BLaER1 treated with 17β-estradiol and CSF1 and Interleukin-3, amounts not matched to agents 10 nM and 100 nM (cell line): Measurements from ENCODE around the gene ADAMTSL3.
"Not testable (repeated sequence)": the region's sequence is repeated elsewhere in the genome, so short reads cannot be mapped to it uniquely, and the experiment has no call there.

Source experiments
- H3K27ac ChIP-seq, 11 experiments: shearing (Covaris generic); formaldehyde crosslinking; 2 replicates each; pipeline ENCODE4 v1.8.1; 2022
- H3K27me3 ChIP-seq, 11 experiments: shearing (Covaris generic); formaldehyde crosslinking; 2 replicates each; pipeline ENCODE4 v1.8.1; 2022
- H3K36me3 ChIP-seq, 11 experiments: shearing (Covaris generic); formaldehyde crosslinking; 2 replicates each; pipeline ENCODE4 v1.8.1; 2022
- H3K4me1 ChIP-seq, 10 experiments: shearing (Covaris generic); formaldehyde crosslinking; 2 replicates each; pipeline ENCODE4 v1.8.1; 2022
- H3K4me2 ChIP-seq, 11 experiments: shearing (Covaris generic); formaldehyde crosslinking; 2 replicates each; pipeline ENCODE4 v1.8.1; 2022
- H3K4me3 ChIP-seq, 10 experiments: shearing (Covaris generic); formaldehyde crosslinking; 2 replicates each; pipeline ENCODE4 v1.8.1; 2022
- H3K9ac ChIP-seq, 11 experiments: shearing (Covaris generic); formaldehyde crosslinking; 2 replicates each; pipeline ENCODE4 v1.8.1; 2022
- H3K9me3 ChIP-seq, 11 experiments: shearing (Covaris generic); formaldehyde crosslinking; replicated peaks in 1 of 11; 2 replicates each; pipeline ENCODE4 v1.8.1; 2022
- H4K20me1 ChIP-seq, 11 experiments: shearing (Covaris generic); formaldehyde crosslinking; 2 replicates each; pipeline ENCODE4 v1.8.1; 2022
- Cebpa-rat ChIP-seq, 11 experiments: shearing (Covaris generic); IDR thresholded peaks; 2 replicates each; pipeline ENCODE4 v1.8.1; 2022

ADAMTSL3 gene

DNA sequence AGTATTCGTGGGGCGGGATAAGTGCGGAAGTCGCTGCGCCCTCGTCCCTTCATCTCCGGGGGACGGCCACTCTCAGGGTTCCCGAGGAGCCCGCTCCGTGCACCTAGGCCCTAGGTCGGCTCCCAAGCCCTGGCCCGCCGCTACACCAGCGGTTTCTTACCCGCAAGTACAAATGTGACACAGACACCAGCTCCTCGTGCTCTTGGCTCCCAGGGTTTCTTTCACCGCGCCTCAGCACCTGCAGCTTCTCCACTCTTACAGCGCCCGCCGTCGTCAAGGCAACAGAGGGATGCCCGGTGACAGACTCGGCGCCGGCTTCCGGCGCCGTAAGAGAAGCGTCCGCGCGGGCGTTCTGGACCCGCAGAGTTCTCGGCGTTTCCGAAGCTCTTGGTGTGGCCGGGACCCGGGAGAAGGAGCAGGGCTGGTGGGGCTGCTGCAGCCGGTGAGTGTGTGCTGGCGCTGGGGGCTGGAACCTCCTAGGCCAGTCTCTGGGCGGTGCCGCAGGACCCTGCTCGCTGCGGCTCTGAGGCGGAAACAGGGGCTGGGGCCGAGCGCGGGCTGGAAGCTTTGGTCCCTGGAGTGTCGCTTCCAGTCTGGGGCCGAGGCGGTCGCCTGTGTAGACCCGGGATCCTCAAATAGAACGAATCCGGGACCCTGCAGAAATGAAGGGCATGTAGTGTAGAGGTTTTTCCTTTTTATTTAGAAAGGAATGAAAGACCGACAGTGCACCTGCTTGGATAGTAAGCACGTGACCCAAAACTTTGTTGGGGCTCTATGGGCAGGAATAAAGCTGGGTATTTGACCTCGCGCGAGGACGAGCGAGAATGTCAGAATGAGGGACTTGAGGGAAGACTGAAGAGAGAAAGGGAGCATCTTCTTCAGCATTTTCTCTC, 426.2 kb downstream of the ADAMTSL3 start:
- Histone ChIP-seq H3K4me3 (peak overlapping the region; percentile 51 to 74 (median 64)), H3K27me3 (peaks cover 0 to 20% (median 12%) of the 10 kb centered on the region in 11 experiments; a peak in 18 of 22 replicates), H3K4me2 (peak overlapping the region; percentile 85 to 95 (median 93)), H4K20me1 (no peaks in the 10 kb centered on the region), H3K4me1 (peaks cover 0 to 11% (median 8%) of the 10 kb centered on the region in 10 experiments; a peak in 11 of 20 replicates), H3K9me3 (no peaks in the 10 kb centered on the region), H3K9ac (peak overlapping the region; percentile 45 to 69 (median 58); a peak in 19 of 22 replicates), H3K36me3 (no peaks in the 10 kb centered on the region), H3K27ac (no peak overlapping the region; a peak in 1 of 22 replicates)
- no peak for TF ChIP-seq Cebpa-rat (IDR thresholded peaks at IDR 0.05)

DNA sequence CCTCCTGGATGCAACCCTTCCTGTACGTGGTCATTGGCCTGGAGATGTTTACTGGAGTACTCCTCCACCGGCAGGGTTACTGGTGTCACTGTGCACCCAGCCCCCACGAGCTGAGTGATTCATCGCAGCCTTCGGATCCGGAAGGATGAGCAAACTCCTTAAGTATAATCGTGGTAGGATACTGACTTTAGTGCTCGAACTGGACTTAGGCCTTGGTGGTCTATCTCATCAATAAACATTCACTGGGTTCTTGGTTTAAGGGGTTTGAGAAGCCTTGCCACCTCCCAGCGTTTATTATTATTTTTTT, 426.8 kb downstream of the ADAMTSL3 start:
- H3K36me3 ChIP-seq, H4K20me1 ChIP-seq, H3K9me3 ChIP-seq, H3K9ac ChIP-seq, H3K27ac ChIP-seq: not testable (repeated sequence)
- H3K4me1 ChIP-seq: peaks cover 0 to 11% (median 8%) of the 10 kb centered on the region in 10 experiments; a peak in 11 of 20 replicates
- peaks cover 0 to 20% (median 12%) of the 10 kb centered on the region in 11 experiments; a peak in 18 of 22 replicates for H3K27me3 ChIP-seq
- H3K4me2 ChIP-seq: peak overlapping the region; percentile 85 to 95 (median 93); a peak in 21 of 22 replicates
- H3K4me3 ChIP-seq: peak overlapping the region in 9 of 10 experiments; percentile 51 to 74 (median 64); a peak in 11 of 20 replicates

DNA sequence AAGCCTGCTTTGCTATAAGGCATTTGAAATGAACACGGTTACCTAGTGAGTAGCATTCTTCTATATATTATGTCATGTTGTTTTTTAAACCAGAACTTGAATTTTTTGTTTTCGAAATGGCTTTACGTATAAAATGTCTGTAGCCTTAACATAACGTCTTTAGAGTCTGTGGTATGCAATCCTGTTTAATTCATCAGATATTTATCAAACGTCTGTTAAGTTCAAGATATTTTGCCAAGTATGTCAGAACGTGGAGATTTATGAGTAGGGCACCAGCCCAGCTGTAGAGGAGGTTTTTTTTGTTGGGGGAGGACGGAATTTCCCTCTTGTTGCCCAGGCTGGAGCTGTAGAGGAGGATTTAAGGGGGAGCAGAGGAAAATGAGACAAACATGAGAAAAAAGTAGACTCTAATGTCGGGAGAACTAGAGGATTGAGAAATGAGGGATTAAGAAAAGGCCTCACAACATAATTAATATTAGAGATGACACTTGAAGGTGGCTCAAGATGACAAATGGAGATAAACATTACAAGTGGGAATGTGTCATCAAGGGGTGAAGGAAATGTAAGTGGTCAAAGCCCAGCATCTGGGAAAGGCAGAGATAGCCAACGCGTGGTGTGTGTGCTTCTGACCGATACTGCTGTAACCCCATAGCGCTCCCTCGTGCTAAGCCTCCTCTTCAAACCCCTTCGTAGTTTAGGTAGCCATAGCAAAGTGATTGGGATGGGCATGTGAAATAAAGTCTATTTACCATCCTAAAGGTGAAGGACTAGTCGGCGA, 427.7 kb downstream of the ADAMTSL3 start:
- Histone ChIP-seq H3K27me3 (peaks cover 0 to 20% (median 12%) of the 10 kb centered on the region in 11 experiments; a peak in 18 of 22 replicates), H3K4me1 (peaks cover 0 to 11% (median 8%) of the 10 kb centered on the region in 10 experiments; a peak in 11 of 20 replicates), H3K9me3 (no peaks in the 10 kb centered on the region), H3K36me3 (no peaks in the 10 kb centered on the region), H3K4me2 (no peak overlapping the region), H4K20me1 (no peaks in the 10 kb centered on the region), H3K27ac (no peak overlapping the region), H3K9ac (no peak overlapping the region), H3K4me3 (no peak overlapping the region)
- TF ChIP-seq Cebpa-rat (IDR thresholded peaks at IDR 0.05): no peak

DNA sequence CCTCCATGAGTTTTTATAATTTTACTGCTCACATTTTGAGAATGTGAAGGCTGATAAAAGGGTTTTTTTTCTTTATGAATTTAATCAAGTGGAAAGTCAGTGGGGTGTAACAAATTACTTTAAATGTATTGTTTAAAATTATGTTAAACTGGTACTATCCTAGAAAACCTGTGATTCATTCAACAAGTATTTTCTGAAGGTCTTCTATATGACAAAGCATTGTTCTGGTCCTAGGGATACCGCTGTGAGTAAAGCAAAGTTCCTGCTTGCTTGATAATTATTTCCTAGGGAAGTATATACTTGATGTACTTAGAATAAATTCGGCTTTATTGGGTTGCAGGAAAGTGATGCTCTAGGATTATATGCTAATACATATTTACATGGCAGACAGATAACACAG, 428.8 kb downstream of the ADAMTSL3 start:
- H3K27ac ChIP-seq: no peak overlapping the region
- peaks cover 0 to 20% (median 12%) of the 10 kb centered on the region in 11 experiments; a peak in 18 of 22 replicates for H3K27me3 ChIP-seq
- H3K4me2 ChIP-seq: no peak overlapping the region
- H3K9ac ChIP-seq: no peak overlapping the region
- H3K36me3 ChIP-seq: no peaks in the 10 kb centered on the region
- H3K4me1 ChIP-seq: peaks cover 0 to 11% (median 8%) of the 10 kb centered on the region in 10 experiments; a peak in 11 of 20 replicates
- no peaks in the 10 kb centered on the region for H4K20me1 ChIP-seq
- no peaks in the 10 kb centered on the region for H3K9me3 ChIP-seq
- no peak overlapping the region for H3K4me3 ChIP-seq
- no peak for TF ChIP-seq Cebpa-rat (IDR thresholded peaks at IDR 0.05)

DNA sequence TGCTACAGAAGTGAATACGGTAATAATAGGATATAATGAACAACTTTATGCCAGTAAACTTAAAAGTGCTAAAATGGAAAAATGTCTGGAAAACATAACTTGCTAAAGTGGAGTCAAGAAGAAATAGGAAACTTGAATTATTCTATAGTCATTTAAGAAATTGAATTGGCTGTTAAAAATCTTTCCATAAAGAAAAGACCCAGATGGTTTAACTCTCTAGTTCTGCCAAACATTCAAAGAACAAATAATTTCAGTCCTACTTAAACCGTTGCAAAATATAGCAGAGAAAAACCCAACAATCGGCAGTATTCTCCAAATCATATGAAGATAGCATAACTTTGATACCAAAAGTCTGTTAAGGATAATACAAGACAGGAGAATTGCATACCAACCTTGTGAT, 432.1 kb downstream of the ADAMTSL3 start:
- not testable (repeated sequence) for H3K9ac ChIP-seq

More for the DNA sequence above, 432.1 kb downstream of the ADAMTSL3 start:
- not testable (repeated sequence) for H3K4me2 ChIP-seq, H3K27me3 ChIP-seq, H3K36me3 ChIP-seq, H3K4me3 ChIP-seq, H3K9me3 ChIP-seq, H3K4me1 ChIP-seq, H4K20me1 ChIP-seq, H3K27ac ChIP-seq
